Measurements from ENCODE around the gene CYB5R3. TPM values are rescaled to one million over a fixed set of nuclear protein-coding genes. Genes with fewer than 3 reads are reported as not detected.

Gene CYB5R3
- total RNA-seq, 1 donor from 2014 or later = 148 TPM

GRCh38 chr22:42693763-42694683 lies 44.8 kb upstream of the CYB5R3 start:
- DNase-seq = no peak
- H3K4me1 Mint-ChIP-seq (ENCODE audit: low read depth, unreplicated experiment) = peaks cover 16% of the 10 kb centered on the region
- peaks cover 5% of the 10 kb centered on the region for H3K27me3 Mint-ChIP-seq (ENCODE audit: unreplicated experiment)
- no peak overlapping the region for H3K27ac Mint-ChIP-seq (ENCODE audit: unreplicated experiment)
- H3K9me3 Mint-ChIP-seq (ENCODE audit: unreplicated experiment) = peaks cover 2% of the 10 kb centered on the region
- TF ChIP-seq CTCF (IDR thresholded peaks at IDR 0.05; ENCODE audit: partially characterized antibody, unreplicated experiment) = no peak
- no peak overlapping the region for H3K4me3 Mint-ChIP-seq (ENCODE audit: unreplicated experiment)
- peaks cover 5% of the 10 kb centered on the region for H3K36me3 Mint-ChIP-seq (ENCODE audit: unreplicated experiment)

GRCh38 chr22:42693055-42693762 lies 44.0 kb upstream of the CYB5R3 start:
- Mint-ChIP-seq H3K36me3 (ENCODE audit: unreplicated experiment) (peaks cover 5% of the 10 kb centered on the region), H3K27me3 (ENCODE audit: unreplicated experiment) (peaks cover 5% of the 10 kb centered on the region), H3K4me1 (ENCODE audit: low read depth, unreplicated experiment) (peaks cover 23% of the 10 kb centered on the region), H3K4me3 (ENCODE audit: unreplicated experiment) (no peak overlapping the region), H3K27ac (ENCODE audit: unreplicated experiment) (no peak overlapping the region), H3K9me3 (ENCODE audit: unreplicated experiment) (peaks cover 5% of the 10 kb centered on the region)
- DNase-seq = no peak
- TF ChIP-seq CTCF (IDR thresholded peaks at IDR 0.05; ENCODE audit: partially characterized antibody, unreplicated experiment) = no peak

- H3K4me1 Mint-ChIP-seq (ENCODE audit: low read depth, unreplicated experiment) = peaks cover 25% of the 10 kb centered on the region
- H3K9me3 Mint-ChIP-seq (ENCODE audit: unreplicated experiment) = peaks cover 5% of the 10 kb centered on the region
- DNase-seq = no peak
- H3K27me3 Mint-ChIP-seq (ENCODE audit: unreplicated experiment) = peaks cover 5% of the 10 kb centered on the region
- H3K36me3 Mint-ChIP-seq (ENCODE audit: unreplicated experiment) = peaks cover 5% of the 10 kb centered on the region
- H3K4me3 Mint-ChIP-seq (ENCODE audit: unreplicated experiment) = no peak overlapping the region
- no peak for TF ChIP-seq CTCF (IDR thresholded peaks at IDR 0.05; ENCODE audit: partially characterized antibody, unreplicated experiment)
- H3K27ac Mint-ChIP-seq (ENCODE audit: unreplicated experiment) = no peak overlapping the region
These were observed 43.3 kb upstream of the CYB5R3 start for GRCh38 chr22:42692239-42693054.

- peaks cover 7% of the 10 kb centered on the region for H3K9me3 Mint-ChIP-seq (ENCODE audit: unreplicated experiment)
- DNase-seq = no peak
- peaks cover 25% of the 10 kb centered on the region for H3K4me1 Mint-ChIP-seq (ENCODE audit: low read depth, unreplicated experiment)
- H3K27me3 Mint-ChIP-seq (ENCODE audit: unreplicated experiment) = peaks cover 4% of the 10 kb centered on the region
- no peak for TF ChIP-seq CTCF (IDR thresholded peaks at IDR 0.05; ENCODE audit: partially characterized antibody, unreplicated experiment)
- H3K36me3 Mint-ChIP-seq (ENCODE audit: unreplicated experiment) = no peaks in the 10 kb centered on the region
- H3K27ac Mint-ChIP-seq (ENCODE audit: unreplicated experiment) = no peak overlapping the region
- no peak overlapping the region for H3K4me3 Mint-ChIP-seq (ENCODE audit: unreplicated experiment)
These were observed 42.2 kb upstream of the CYB5R3 start for GRCh38 chr22:42691440-42691839.

Measured in glutamatergic neuron (in vitro differentiated cells).